ENCODE data around the gene MUCL3.

DNA sequence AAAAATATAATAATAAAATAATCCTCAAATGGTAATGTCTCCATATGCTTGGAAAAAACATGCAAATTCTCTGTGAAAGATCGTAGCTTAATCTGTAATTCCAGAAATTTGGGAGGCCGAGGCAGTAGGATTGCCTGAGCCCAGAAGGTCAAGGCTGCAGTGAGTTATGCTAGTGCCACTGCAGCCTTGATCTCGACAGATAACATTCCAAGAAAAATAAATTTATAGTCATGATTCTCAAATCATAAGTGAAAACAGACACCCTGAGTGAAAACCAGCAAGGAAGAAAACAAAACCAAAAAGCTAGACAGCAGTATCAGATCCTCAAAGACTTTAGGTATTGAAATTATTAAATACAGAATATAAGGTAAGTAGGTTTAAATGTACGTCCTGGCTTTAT lies 38.9 kb downstream of the MUCL3 start:
- TF ChIP-seq, protein P1, sequence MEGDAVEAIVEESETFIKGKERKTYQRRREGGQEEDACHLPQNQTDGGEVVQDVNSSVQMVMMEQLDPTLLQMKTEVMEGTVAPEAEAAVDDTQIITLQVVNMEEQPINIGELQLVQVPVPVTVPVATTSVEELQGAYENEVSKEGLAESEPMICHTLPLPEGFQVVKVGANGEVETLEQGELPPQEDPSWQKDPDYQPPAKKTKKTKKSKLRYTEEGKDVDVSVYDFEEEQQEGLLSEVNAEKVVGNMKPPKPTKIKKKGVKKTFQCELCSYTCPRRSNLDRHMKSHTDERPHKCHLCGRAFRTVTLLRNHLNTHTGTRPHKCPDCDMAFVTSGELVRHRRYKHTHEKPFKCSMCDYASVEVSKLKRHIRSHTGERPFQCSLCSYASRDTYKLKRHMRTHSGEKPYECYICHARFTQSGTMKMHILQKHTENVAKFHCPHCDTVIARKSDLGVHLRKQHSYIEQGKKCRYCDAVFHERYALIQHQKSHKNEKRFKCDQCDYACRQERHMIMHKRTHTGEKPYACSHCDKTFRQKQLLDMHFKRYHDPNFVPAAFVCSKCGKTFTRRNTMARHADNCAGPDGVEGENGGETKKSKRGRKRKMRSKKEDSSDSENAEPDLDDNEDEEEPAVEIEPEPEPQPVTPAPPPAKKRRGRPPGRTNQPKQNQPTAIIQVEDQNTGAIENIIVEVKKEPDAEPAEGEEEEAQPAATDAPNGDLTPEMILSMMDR (IDR thresholded peaks at IDR 0.05), result no peak
- TF ChIP-seq EZH2 (IDR thresholded peaks at IDR 0.05; ENCODE audit: borderline replicate concordance, insufficient read depth, low read depth, low read length, poor library complexity, severe bottlenecking), result no peak
